Mesodermal cell (in vitro differentiated cells): ENCODE measurements around the gene ADPRS.

Experiments
- H3K27ac ChIP-seq: 2 replicates; pipeline ENCODE4 v1.7.0; 2013; ENCODE audit warnings: mild to moderate bottlenecking, low read depth, low read length, moderate library complexity; ENCODE audit not compliant: severe bottlenecking
- H3K36me3 ChIP-seq: 2 replicates; pipeline ENCODE4 v1.7.1; 2013; ENCODE audit warnings: mild to moderate bottlenecking, low read length, moderate library complexity; ENCODE audit not compliant: control insufficient read depth, insufficient read depth
- H3K4me1 ChIP-seq: one replicate; pipeline ENCODE4 v1.7.1; 2013; ENCODE audit warnings: mild to moderate bottlenecking, low read length; ENCODE audit not compliant: insufficient read depth, control insufficient read depth, poor library complexity, severe bottlenecking
- H3K4me3 ChIP-seq: 2 replicates; pipeline ENCODE4 v1.7.0; 2013; ENCODE audit warnings: low read length, control low read depth, mild to moderate bottlenecking; ENCODE audit not compliant: insufficient read depth, poor library complexity, severe bottlenecking; ENCODE audit errors: extremely low read depth
- H3K9me3 ChIP-seq: 2 replicates; pipeline ENCODE4 v1.7.1; 2013; ENCODE audit warnings: mild to moderate bottlenecking, low read length, moderate library complexity; ENCODE audit not compliant: control insufficient read depth
- WGBS, 2 experiments: methylation state at CpG; one replicate each; pipeline ENCODE4 v1.1.5; 2013; ENCODE audit warnings: missing lambda C conversion rate in 2 of 2; ENCODE audit not compliant: insufficient coverage in 2 of 2; 5-methylcytosine and 5-hydroxymethylcytosine counted together

ADPRS gene

DNA sequence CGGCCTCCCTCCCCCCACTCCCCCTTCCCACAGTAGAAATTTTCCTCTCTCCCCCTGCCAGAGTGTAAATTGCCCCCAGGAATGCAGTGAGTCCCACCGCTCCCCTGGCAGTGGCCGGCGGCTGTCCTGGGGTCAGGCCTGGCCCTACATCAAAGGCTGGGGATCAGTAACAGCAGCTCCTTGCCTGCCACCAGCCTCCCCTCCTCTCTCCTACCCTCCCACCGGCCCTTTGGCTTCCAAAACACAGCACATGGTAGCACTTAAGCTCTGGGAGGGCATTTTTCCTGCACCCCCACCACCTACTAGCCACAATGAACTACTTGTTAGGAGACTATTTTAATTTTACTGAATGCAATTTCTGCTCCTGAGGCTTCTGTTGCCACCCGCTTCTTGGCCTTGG, 45.3 kb downstream of the ADPRS start:
- no peak overlapping the region for H3K4me3 ChIP-seq
- no peaks in the 10 kb centered on the region for H3K9me3 ChIP-seq
- peak overlapping the region; percentile 45 for H3K27ac ChIP-seq
- H3K4me1 ChIP-seq: peaks cover 30% of the 10 kb centered on the region
- peaks cover 30% of the 10 kb centered on the region for H3K36me3 ChIP-seq
- WGBS, 2 experiments: 41 to 62% methylated on average over 4 to 5 of the region's 6 CpGs

DNA sequence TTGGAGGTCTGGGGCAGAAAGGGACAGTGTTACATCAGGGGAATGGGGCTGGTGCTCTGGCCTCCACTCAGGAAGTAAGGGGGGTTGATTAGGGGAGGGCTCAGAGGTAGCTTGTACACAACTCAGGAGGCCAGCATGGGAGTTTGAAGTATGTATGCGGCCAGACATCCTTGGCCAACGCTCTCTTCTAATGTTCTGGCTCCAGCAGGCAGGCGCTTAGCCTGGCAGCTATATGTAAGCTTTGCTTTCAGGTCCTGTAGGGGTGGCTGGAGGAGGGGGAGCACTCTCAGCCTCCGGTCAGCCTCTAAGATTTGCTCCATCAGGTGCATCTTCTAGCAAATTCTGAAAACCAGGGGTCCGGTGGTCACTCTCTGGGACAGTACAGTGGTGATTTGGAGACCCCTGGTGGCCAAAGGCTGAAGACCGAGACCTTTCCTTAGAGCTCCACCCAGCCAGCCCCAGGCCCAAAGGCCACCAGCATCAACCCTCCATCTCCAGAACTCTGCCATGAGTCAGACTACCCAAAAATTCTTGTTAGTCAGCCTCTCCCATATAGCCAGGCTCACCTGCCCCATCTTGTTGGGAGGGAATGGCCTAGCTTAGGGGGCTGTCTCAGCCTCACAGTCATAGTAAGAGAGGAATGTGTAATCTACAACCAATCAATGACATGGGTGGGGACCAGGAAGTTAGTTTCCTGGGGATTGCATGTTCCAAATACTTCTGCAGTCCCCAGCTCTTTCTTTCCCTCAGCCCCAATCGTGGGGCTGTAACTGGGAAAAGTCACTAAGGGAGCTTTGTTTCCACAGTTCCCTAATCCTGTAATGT, 46.0 kb downstream of the ADPRS start:
- H3K27ac ChIP-seq: peak overlapping the region; percentile 45
- peaks cover 37% of the 10 kb centered on the region for H3K36me3 ChIP-seq
- H3K4me1 ChIP-seq: peaks cover 30% of the 10 kb centered on the region
- WGBS, 2 experiments: 80 to 82% methylated on average over 5 to 6 of the region's 7 CpGs
- no peak overlapping the region for H3K4me3 ChIP-seq
- H3K9me3 ChIP-seq: no peaks in the 10 kb centered on the region

DNA sequence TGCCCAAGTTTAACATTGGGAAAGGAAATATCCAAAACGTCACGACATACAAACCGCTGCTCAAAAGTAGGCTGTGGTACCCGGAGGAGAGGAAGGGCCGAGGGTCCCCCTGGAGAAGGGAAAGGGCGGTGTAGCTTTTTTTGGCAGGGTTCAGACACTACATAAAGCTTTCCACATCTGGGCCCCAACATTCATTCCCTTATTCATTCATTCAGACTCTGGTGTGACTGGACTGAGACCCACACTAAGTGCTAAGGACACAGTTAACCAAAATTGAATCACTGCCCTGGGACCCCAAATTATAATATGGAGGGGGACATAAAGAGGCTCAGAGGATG, 46.6 kb downstream of the ADPRS start:
- H3K36me3 ChIP-seq: peaks cover 41% of the 10 kb centered on the region
- no peak overlapping the region for H3K4me3 ChIP-seq
- peak overlapping the region; percentile 37 for H3K27ac ChIP-seq
- peaks cover 30% of the 10 kb centered on the region for H3K4me1 ChIP-seq
- H3K9me3 ChIP-seq: no peaks in the 10 kb centered on the region
- WGBS, 2 experiments: 96% methylated on average over 4 of the region's 6 CpGs; no CpG with 5 or more reads in 1 of the 2 experiments

- no peak overlapping the region for H3K27ac ChIP-seq
- no peak overlapping the region for H3K4me3 ChIP-seq
- no peaks in the 10 kb centered on the region for H3K9me3 ChIP-seq
- H3K36me3 ChIP-seq: peaks cover 41% of the 10 kb centered on the region
- peaks cover 30% of the 10 kb centered on the region for H3K4me1 ChIP-seq
Measured at GRCh38 chr1:36135796-36136195, 47.1 kb downstream of the ADPRS start.

DNA sequence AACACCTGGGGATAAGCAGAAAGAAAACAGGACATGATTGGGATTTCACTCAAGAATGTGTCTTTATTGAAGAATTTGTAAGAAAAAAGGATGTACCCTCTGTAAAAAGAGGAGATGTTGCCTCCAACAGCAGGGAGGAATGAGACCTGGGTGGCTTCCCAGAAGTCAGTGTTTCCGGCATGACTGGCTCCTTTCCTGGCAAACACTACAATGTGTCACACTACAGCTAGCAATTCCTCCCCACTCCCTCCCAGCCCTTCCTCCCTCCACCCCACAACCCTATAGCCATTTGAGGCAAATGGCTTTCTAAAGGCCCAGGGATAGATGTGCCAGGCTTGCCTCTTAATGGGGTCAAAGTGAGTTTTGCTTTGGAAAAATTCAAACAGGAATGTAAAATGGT, 47.8 kb downstream of the ADPRS start:
- no peak overlapping the region for H3K27ac ChIP-seq
- H3K4me1 ChIP-seq: peaks cover 30% of the 10 kb centered on the region
- H3K4me3 ChIP-seq: no peak overlapping the region
- no peaks in the 10 kb centered on the region for H3K9me3 ChIP-seq
- peaks cover 41% of the 10 kb centered on the region for H3K36me3 ChIP-seq
- WGBS, 2 experiments: 100% methylated on average over 1 of the region's 1 CpG

DNA sequence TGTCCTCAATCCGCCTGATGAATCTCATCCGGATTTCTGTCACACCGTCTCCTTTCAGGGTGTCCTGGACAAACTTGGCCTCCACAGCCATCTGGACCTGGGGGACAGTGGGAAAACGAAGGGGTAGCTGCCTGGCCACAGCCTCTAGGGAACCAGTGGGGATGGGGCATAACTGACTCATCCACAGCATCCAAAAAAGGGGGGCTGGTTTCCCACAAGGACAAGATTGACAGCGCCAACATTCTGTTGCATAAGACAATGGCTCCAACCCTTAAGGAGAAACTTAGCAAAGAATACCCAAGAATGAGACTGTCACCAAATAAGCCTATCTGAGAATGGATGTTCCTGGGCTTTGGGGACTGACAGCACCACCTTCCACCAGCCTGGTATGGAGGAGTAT, 48.5 kb downstream of the ADPRS start:
- H3K4me3 ChIP-seq: no peak overlapping the region
- H3K27ac ChIP-seq: no peak overlapping the region
- no peaks in the 10 kb centered on the region for H3K9me3 ChIP-seq
- H3K4me1 ChIP-seq: peaks cover 30% of the 10 kb centered on the region
- 80 to 100% methylated on average over 4 to 5 of the region's 5 CpGs for WGBS, 2 experiments
- peaks cover 41% of the 10 kb centered on the region for H3K36me3 ChIP-seq

DNA sequence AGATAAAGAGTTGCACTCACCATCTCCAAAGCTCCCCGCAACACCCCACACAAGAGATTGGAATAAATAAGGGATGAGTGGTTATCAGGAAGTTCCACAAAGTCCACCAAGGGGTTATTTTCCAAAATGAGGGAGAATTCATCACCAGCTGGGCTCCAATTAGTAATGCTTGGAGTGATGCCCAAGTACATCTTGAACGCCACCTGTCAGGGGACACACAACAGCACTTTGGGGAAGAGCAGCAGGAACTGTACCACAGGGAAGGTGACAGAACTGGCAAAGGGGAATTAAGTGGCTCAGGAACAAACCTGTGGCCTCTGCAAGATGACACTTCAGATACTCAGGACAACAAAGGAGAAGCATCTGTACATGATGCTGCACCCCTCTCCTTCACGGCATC, 49.1 kb downstream of the ADPRS start:
- Histone ChIP-seq H3K36me3 (peaks cover 45% of the 10 kb centered on the region), H3K27ac (no peak overlapping the region), H3K9me3 (no peaks in the 10 kb centered on the region), H3K4me1 (peaks cover 30% of the 10 kb centered on the region), H3K4me3 (no peak overlapping the region)
- 91 to 100% methylated on average over 2 of the region's 3 CpGs for WGBS, 2 experiments

- Histone ChIP-seq H3K36me3 (peaks cover 55% of the 10 kb centered on the region), H3K4me1 (peaks cover 19% of the 10 kb centered on the region), H3K27ac (no peak overlapping the region), H3K4me3 (no peak overlapping the region), H3K9me3 (no peaks in the 10 kb centered on the region)
- 98 to 100% methylated on average over 3 to 4 of the region's 5 CpGs for WGBS, 2 experiments
Measured at GRCh38 chr1:36139521-36139920, 50.8 kb downstream of the ADPRS start.

GRCh38 chr1:36142121-36142520, 53.4 kb downstream of the ADPRS start:
- Histone ChIP-seq H3K4me3 (no peak overlapping the region), H3K4me1 (no peaks in the 10 kb centered on the region), H3K36me3 (peaks cover 46% of the 10 kb centered on the region), H3K9me3 (no peaks in the 10 kb centered on the region), H3K27ac (no peak overlapping the region)
- 88% methylated on average over 1 of the region's 1 CpG; no CpG with 5 or more reads in 1 of the 2 experiments for WGBS, 2 experiments

GRCh38 chr1:36143424-36143823, 54.7 kb downstream of the ADPRS start:
- H3K4me1 ChIP-seq: no peaks in the 10 kb centered on the region
- H3K36me3 ChIP-seq: peaks cover 38% of the 10 kb centered on the region
- no peak overlapping the region for H3K4me3 ChIP-seq
- WGBS, 2 experiments: 98% methylated on average over 4 of the region's 4 CpGs
- H3K9me3 ChIP-seq: no peaks in the 10 kb centered on the region
- H3K27ac ChIP-seq: no peak overlapping the region
